ENCODE results near the gene ADPRHL1.
"Not testable (repeated sequence)": the region's sequence is repeated elsewhere in the genome, so short reads cannot be mapped to it uniquely, and the experiment has no call there.

ADPRHL1 gene

GRCh38 chr13:113483504-113484293 lies 30.4 kb upstream of the ADPRHL1 start:
- no peak overlapping the region for H3K4me3 ChIP-seq (ENCODE audit: low read depth, low read length)

GRCh38 chr13:113483081-113483480 lies 29.8 kb upstream of the ADPRHL1 start:
- no peak for DNase-seq (ENCODE audit: low read depth)
- no peak overlapping the region for H3K4me3 ChIP-seq (ENCODE audit: low read depth, low read length)

More at GRCh38 chr13:113483504-113484293, 30.4 kb upstream of the ADPRHL1 start:
- DNase-seq (ENCODE audit: low read depth), result no peak

GRCh38 chr13:113479179-113479578 lies 25.9 kb upstream of the ADPRHL1 start:
- DNase-seq (ENCODE audit: low read depth), result no peak
- H3K4me3 ChIP-seq (ENCODE audit: low read depth, low read length), result no peak overlapping the region

GRCh38 chr13:113477724-113478123 lies 24.4 kb upstream of the ADPRHL1 start:
- DNase-seq (ENCODE audit: low read depth), result no peak
- H3K4me3 ChIP-seq (ENCODE audit: low read depth, low read length), result no peak overlapping the region

- DNase-seq (ENCODE audit: low read depth), result no peak
- H3K4me3 ChIP-seq (ENCODE audit: low read depth, low read length), result no peak overlapping the region
These were observed 23.5 kb upstream of the ADPRHL1 start for GRCh38 chr13:113476811-113477210.

- DNase-seq (ENCODE audit: low read depth), result no peak
- H3K4me3 ChIP-seq (ENCODE audit: low read depth, low read length), result no peak overlapping the region
These were observed 22.6 kb upstream of the ADPRHL1 start for GRCh38 chr13:113475911-113476310.

- DNase-seq (ENCODE audit: low read depth), result no peak
- H3K4me3 ChIP-seq (ENCODE audit: low read depth, low read length), result no peak overlapping the region
These were observed 22.0 kb upstream of the ADPRHL1 start for GRCh38 chr13:113475280-113475679.

GRCh38 chr13:113474179-113474578 lies 20.9 kb upstream of the ADPRHL1 start:
- DNase-seq (ENCODE audit: low read depth), result no peak
- H3K4me3 ChIP-seq (ENCODE audit: low read depth, low read length), result no peak overlapping the region

- no peak for DNase-seq (ENCODE audit: low read depth)
- H3K4me3 ChIP-seq (ENCODE audit: low read depth, low read length), result no peak overlapping the region
These were observed 19.2 kb upstream of the ADPRHL1 start for GRCh38 chr13:113472355-113473025.

GRCh38 chr13:113471844-113472243 lies 18.6 kb upstream of the ADPRHL1 start:
- no peak overlapping the region for H3K4me3 ChIP-seq (ENCODE audit: low read depth, low read length)
- no peak for DNase-seq (ENCODE audit: low read depth)

GRCh38 chr13:113470635-113471163 lies 17.4 kb upstream of the ADPRHL1 start:
- not testable (repeated sequence) for H3K4me3 ChIP-seq (ENCODE audit: low read depth, low read length); DNase-seq (ENCODE audit: low read depth)

- H3K4me3 ChIP-seq (ENCODE audit: low read depth, low read length), result no peak overlapping the region
- no peak for DNase-seq (ENCODE audit: low read depth)
These were observed 16.8 kb upstream of the ADPRHL1 start for GRCh38 chr13:113470073-113470472.

- DNase-seq (ENCODE audit: low read depth), result no peak
- H3K4me3 ChIP-seq (ENCODE audit: low read depth, low read length), result no peak overlapping the region
These were observed 16.3 kb upstream of the ADPRHL1 start for GRCh38 chr13:113469582-113469981.

GRCh38 chr13:113468472-113469201 lies 15.3 kb upstream of the ADPRHL1 start:
- no peak overlapping the region for H3K4me3 ChIP-seq (ENCODE audit: low read depth, low read length)
- no peak for DNase-seq (ENCODE audit: low read depth)

- no peak for DNase-seq (ENCODE audit: low read depth)
- no peak overlapping the region for H3K4me3 ChIP-seq (ENCODE audit: low read depth, low read length)
These were observed 14.7 kb upstream of the ADPRHL1 start for GRCh38 chr13:113468029-113468428.

GRCh38 chr13:113466383-113466782 lies 13.1 kb upstream of the ADPRHL1 start:
- no peak overlapping the region for H3K4me3 ChIP-seq (ENCODE audit: low read depth, low read length)
- DNase-seq (ENCODE audit: low read depth), result no peak

- no peak for DNase-seq (ENCODE audit: low read depth)
- H3K4me3 ChIP-seq (ENCODE audit: low read depth, low read length), result no peak overlapping the region
These were observed 12.0 kb upstream of the ADPRHL1 start for GRCh38 chr13:113465300-113465699.

- no peak for DNase-seq (ENCODE audit: low read depth)
- H3K4me3 ChIP-seq (ENCODE audit: low read depth, low read length), result no peak overlapping the region
These were observed 11.2 kb upstream of the ADPRHL1 start for GRCh38 chr13:113464476-113464875.

- no peak for DNase-seq (ENCODE audit: low read depth)
- no peak overlapping the region for H3K4me3 ChIP-seq (ENCODE audit: low read depth, low read length)
These were observed 7.9 kb upstream of the ADPRHL1 start for GRCh38 chr13:113461022-113461751.

All from skeletal muscle cell (primary cell).